ENCODE data around the gene BTN3A1.
"Not testable (repeated sequence)": the region's sequence is repeated elsewhere in the genome, so short reads cannot be mapped to it uniquely, and the experiment has no call there.

BTN3A1 gene

GRCh38 chr6:26378143-26378542, 23.9 kb upstream of the BTN3A1 start:
- H3K36me3 ChIP-seq (ENCODE audit: control insufficient read depth, insufficient read depth, low read length); H3K4me3 ChIP-seq (ENCODE audit: insufficient read depth, low read depth, low read length); H3K9me3 ChIP-seq (ENCODE audit: control insufficient read depth, low read length); H3K4me1 ChIP-seq (ENCODE audit: control insufficient read depth, insufficient read depth, low read length); H3K27ac ChIP-seq (ENCODE audit: insufficient read depth, low read depth, low read length, poor library complexity, severe bottlenecking); H3K27me3 ChIP-seq (ENCODE audit: control insufficient read depth, insufficient read depth, low read length, poor library complexity, severe bottlenecking): not testable (repeated sequence)

DNA sequence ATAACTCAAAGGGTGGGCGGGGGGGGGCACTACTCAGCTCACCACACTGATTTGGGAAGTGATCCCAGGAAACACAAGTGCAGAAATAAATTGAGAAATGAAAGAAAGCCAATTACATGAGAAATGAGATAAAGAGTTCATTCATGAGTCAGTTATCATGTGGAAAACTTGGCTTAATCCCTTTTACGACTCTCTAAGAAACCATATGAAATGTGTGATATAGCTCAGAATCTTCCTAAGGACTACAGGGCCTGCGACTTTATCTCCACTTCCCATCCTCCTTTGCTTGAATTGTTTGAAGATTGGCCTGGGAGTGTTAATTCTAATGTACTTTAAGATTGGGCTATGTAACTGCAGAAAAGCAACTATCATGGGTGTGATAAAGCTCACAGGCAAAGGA, 22.8 kb upstream of the BTN3A1 start:
- no peak overlapping the region for H3K27ac ChIP-seq (ENCODE audit: insufficient read depth, low read depth, low read length, poor library complexity, severe bottlenecking)
- H3K9me3 ChIP-seq (ENCODE audit: control insufficient read depth, low read length) = no peaks in the 10 kb centered on the region
- no peak overlapping the region for H3K4me3 ChIP-seq (ENCODE audit: insufficient read depth, low read depth, low read length)
- no peaks in the 10 kb centered on the region for H3K36me3 ChIP-seq (ENCODE audit: control insufficient read depth, insufficient read depth, low read length)
- 63 to 100% methylated on average over 1 to 3 of the region's 3 CpGs for WGBS, 2 experiments
- no peaks in the 10 kb centered on the region for H3K27me3 ChIP-seq (ENCODE audit: control insufficient read depth, insufficient read depth, low read length, poor library complexity, severe bottlenecking)
- H3K4me1 ChIP-seq (ENCODE audit: control insufficient read depth, insufficient read depth, low read length) = no peaks in the 10 kb centered on the region

- H3K4me3 ChIP-seq (ENCODE audit: insufficient read depth, low read depth, low read length) = no peak overlapping the region
Observed at GRCh38 chr6:26379740-26380139, 22.3 kb upstream of the BTN3A1 start.

GRCh38 chr6:26380256-26380655, 21.8 kb upstream of the BTN3A1 start:
- no peaks in the 10 kb centered on the region for H3K27me3 ChIP-seq (ENCODE audit: control insufficient read depth, insufficient read depth, low read length, poor library complexity, severe bottlenecking)
- 90 to 92% methylated on average over 3 of the region's 3 CpGs for WGBS, 2 experiments

More at GRCh38 chr6:26379740-26380139, 22.3 kb upstream of the BTN3A1 start:
- Histone ChIP-seq H3K4me1 (ENCODE audit: control insufficient read depth, insufficient read depth, low read length) (no peaks in the 10 kb centered on the region), H3K36me3 (ENCODE audit: control insufficient read depth, insufficient read depth, low read length) (no peaks in the 10 kb centered on the region), H3K27ac (ENCODE audit: insufficient read depth, low read depth, low read length, poor library complexity, severe bottlenecking) (no peak overlapping the region), H3K9me3 (ENCODE audit: control insufficient read depth, low read length) (no peaks in the 10 kb centered on the region), H3K27me3 (ENCODE audit: control insufficient read depth, insufficient read depth, low read length, poor library complexity, severe bottlenecking) (no peaks in the 10 kb centered on the region)

DNA sequence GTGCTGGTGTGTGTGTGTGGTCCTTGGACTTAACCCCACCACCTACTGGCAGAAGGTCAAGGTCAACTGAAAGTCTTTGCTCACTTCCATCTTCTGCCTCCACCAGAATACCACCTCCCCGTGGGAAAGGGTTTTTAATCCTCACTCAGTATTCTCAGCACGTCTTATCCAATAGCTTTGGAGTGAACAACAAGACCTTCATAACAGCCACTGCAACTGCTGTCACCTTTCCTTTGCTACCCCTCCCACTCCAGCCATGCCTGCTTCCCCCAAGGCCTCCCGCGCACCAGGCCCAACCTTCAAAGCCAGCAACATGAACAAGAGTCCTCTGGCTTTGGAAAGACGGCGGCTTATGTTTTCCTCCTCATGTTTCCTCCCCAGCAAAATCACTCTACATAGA, 20.0 kb upstream of the BTN3A1 start:
- WGBS, 2 experiments = 87 to 93% methylated on average over 6 of the region's 6 CpGs
- H3K4me1 ChIP-seq (ENCODE audit: control insufficient read depth, insufficient read depth, low read length) = no peaks in the 10 kb centered on the region
- no peaks in the 10 kb centered on the region for H3K27me3 ChIP-seq (ENCODE audit: control insufficient read depth, insufficient read depth, low read length, poor library complexity, severe bottlenecking)
- no peaks in the 10 kb centered on the region for H3K9me3 ChIP-seq (ENCODE audit: control insufficient read depth, low read length)
- no peaks in the 10 kb centered on the region for H3K36me3 ChIP-seq (ENCODE audit: control insufficient read depth, insufficient read depth, low read length)
- H3K27ac ChIP-seq (ENCODE audit: insufficient read depth, low read depth, low read length, poor library complexity, severe bottlenecking) = no peak overlapping the region
- H3K4me3 ChIP-seq (ENCODE audit: insufficient read depth, low read depth, low read length) = no peak overlapping the region

More at GRCh38 chr6:26380256-26380655, 21.8 kb upstream of the BTN3A1 start:
- no peaks in the 10 kb centered on the region for H3K4me1 ChIP-seq (ENCODE audit: control insufficient read depth, insufficient read depth, low read length)
- no peak overlapping the region for H3K27ac ChIP-seq (ENCODE audit: insufficient read depth, low read depth, low read length, poor library complexity, severe bottlenecking)
- H3K4me3 ChIP-seq (ENCODE audit: insufficient read depth, low read depth, low read length) = no peak overlapping the region
- H3K9me3 ChIP-seq (ENCODE audit: control insufficient read depth, low read length) = no peaks in the 10 kb centered on the region
- H3K36me3 ChIP-seq (ENCODE audit: control insufficient read depth, insufficient read depth, low read length) = no peaks in the 10 kb centered on the region

DNA sequence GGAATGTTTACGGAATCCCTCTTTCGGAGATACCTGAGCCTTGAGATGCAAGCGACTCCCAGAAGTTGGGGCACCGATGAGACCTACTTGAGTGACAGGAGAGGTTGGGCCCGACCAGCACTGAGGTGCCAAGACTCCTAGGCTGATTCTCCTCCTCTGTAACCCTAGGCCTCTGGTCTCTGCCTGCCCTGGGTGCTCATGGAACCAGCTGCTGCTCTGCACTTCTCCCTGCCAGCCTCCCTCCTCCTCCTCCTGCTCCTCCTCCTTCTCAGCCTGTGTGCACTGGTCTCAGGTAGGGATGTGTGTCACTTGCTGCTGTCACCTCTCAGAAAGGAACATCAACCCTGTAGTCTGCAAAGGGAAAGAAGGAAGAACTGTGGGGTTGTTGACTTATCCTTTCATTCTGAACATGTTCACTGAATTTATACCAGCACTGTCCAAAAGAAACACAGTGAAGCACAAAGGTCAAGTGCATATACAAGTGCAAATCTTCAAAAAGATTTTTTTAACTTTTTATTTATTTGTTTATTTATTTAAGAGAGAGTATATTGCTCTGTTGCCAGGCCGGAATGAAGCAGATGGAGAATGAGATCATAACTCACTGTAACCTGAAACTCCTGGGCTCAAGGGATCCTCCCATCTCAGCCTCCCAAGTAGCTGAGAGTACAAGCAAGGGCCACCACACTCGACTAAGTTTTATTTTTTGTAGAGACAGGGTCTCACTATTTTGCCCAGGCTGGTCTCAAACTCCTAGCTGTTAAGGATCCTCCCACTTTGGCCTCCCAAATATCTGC, 18.3 kb upstream of the BTN3A1 start:
- no peak overlapping the region for H3K27ac ChIP-seq (ENCODE audit: insufficient read depth, low read depth, low read length, poor library complexity, severe bottlenecking)
- 16 to 20% methylated on average over 7 of the region's 7 CpGs for WGBS, 2 experiments

DNA sequence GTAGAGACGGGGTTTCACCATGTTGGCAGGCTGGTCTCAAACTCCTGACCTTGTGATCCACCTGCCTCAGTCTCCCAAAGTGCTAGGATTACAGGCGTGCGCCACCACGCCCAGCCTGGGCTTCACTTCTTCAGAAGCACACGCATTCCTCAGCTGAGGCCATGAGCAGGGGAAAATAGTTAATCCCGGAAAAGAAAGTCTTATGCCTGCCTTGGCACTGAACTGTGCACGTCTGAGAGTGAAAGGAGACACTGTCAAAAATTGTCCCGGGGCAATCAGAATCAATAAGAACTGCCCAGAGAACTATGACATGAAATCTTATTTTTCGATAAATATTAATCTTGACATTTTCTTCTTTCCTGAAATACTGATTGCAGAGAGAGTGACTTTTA, 16.3 kb upstream of the BTN3A1 start:
- H3K27ac ChIP-seq (ENCODE audit: insufficient read depth, low read depth, low read length, poor library complexity, severe bottlenecking) = no peak overlapping the region
- H3K36me3 ChIP-seq (ENCODE audit: control insufficient read depth, insufficient read depth, low read length) = no peaks in the 10 kb centered on the region
- 94% methylated on average over 9 of the region's 9 CpGs for WGBS, 2 experiments
- no peak overlapping the region for H3K4me3 ChIP-seq (ENCODE audit: insufficient read depth, low read depth, low read length)
- H3K27me3 ChIP-seq (ENCODE audit: control insufficient read depth, insufficient read depth, low read length, poor library complexity, severe bottlenecking) = no peaks in the 10 kb centered on the region
- H3K9me3 ChIP-seq (ENCODE audit: control insufficient read depth, low read length) = no peaks in the 10 kb centered on the region
- no peaks in the 10 kb centered on the region for H3K4me1 ChIP-seq (ENCODE audit: control insufficient read depth, insufficient read depth, low read length)

More for the DNA sequence above, 18.3 kb upstream of the BTN3A1 start:
- Histone ChIP-seq H3K4me3 (ENCODE audit: insufficient read depth, low read depth, low read length) (peak overlapping the region; percentile 64), H3K36me3 (ENCODE audit: control insufficient read depth, insufficient read depth, low read length) (no peaks in the 10 kb centered on the region), H3K4me1 (ENCODE audit: control insufficient read depth, insufficient read depth, low read length) (no peaks in the 10 kb centered on the region), H3K27me3 (ENCODE audit: control insufficient read depth, insufficient read depth, low read length, poor library complexity, severe bottlenecking) (no peaks in the 10 kb centered on the region), H3K9me3 (ENCODE audit: control insufficient read depth, low read length) (no peaks in the 10 kb centered on the region)

DNA sequence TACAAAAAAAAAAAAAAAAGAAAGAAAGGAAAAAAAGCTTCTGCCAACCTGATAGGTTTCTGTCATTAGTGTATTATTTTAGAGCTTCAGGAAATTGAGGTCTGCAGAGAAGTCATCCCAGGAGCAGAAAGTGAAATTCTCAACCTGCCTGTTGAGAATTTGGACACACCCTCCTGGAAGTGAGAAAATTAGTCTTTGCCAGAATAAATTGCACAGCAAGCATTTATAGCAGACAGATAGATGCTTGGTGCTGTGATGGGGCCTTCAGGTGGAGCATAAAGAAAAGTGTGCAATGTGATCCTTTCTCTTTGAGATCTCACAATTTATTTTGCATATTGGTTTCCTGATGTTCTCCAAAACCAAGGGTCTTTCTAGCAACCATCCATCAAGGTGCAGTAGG, 14.5 kb upstream of the BTN3A1 start:
- Histone ChIP-seq H3K9me3 (ENCODE audit: control insufficient read depth, low read length) (no peaks in the 10 kb centered on the region), H3K27me3 (ENCODE audit: control insufficient read depth, insufficient read depth, low read length, poor library complexity, severe bottlenecking) (no peaks in the 10 kb centered on the region), H3K36me3 (ENCODE audit: control insufficient read depth, insufficient read depth, low read length) (no peaks in the 10 kb centered on the region), H3K27ac (ENCODE audit: insufficient read depth, low read depth, low read length, poor library complexity, severe bottlenecking) (no peak overlapping the region), H3K4me1 (ENCODE audit: control insufficient read depth, insufficient read depth, low read length) (no peaks in the 10 kb centered on the region), H3K4me3 (ENCODE audit: insufficient read depth, low read depth, low read length) (no peak overlapping the region)

DNA sequence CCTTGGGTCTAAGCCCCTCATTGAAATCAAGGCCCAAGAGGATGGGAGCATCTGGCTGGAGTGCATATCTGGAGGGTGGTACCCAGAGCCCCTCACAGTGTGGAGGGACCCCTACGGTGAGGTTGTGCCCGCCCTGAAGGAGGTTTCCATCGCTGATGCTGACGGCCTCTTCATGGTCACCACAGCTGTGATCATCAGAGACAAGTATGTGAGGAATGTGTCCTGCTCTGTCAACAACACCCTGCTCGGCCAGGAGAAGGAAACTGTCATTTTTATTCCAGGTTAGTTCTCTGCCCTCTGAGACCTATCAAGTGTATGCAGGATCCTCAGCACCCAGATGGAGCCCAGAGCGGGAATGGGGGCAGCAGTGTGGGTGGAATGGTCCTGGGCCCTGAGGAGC, 14.1 kb upstream of the BTN3A1 start:
- Histone ChIP-seq H3K4me1 (ENCODE audit: control insufficient read depth, insufficient read depth, low read length) (no peaks in the 10 kb centered on the region), H3K27me3 (ENCODE audit: control insufficient read depth, insufficient read depth, low read length, poor library complexity, severe bottlenecking) (no peaks in the 10 kb centered on the region), H3K4me3 (ENCODE audit: insufficient read depth, low read depth, low read length) (no peak overlapping the region), H3K36me3 (ENCODE audit: control insufficient read depth, insufficient read depth, low read length) (no peaks in the 10 kb centered on the region), H3K9me3 (ENCODE audit: control insufficient read depth, low read length) (no peaks in the 10 kb centered on the region), H3K27ac (ENCODE audit: insufficient read depth, low read depth, low read length, poor library complexity, severe bottlenecking) (no peak overlapping the region)
- WGBS, 2 experiments = 68 to 72% methylated on average over 6 of the region's 6 CpGs

GRCh38 chr6:26388441-26388840, 13.6 kb upstream of the BTN3A1 start:
- Histone ChIP-seq H3K4me1 (ENCODE audit: control insufficient read depth, insufficient read depth, low read length) (no peaks in the 10 kb centered on the region), H3K4me3 (ENCODE audit: insufficient read depth, low read depth, low read length) (no peak overlapping the region), H3K27ac (ENCODE audit: insufficient read depth, low read depth, low read length, poor library complexity, severe bottlenecking) (no peak overlapping the region), H3K9me3 (ENCODE audit: control insufficient read depth, low read length) (no peaks in the 10 kb centered on the region), H3K27me3 (ENCODE audit: control insufficient read depth, insufficient read depth, low read length, poor library complexity, severe bottlenecking) (no peaks in the 10 kb centered on the region), H3K36me3 (ENCODE audit: control insufficient read depth, insufficient read depth, low read length) (no peaks in the 10 kb centered on the region)
- 93 to 95% methylated on average over 1 of the region's 1 CpG for WGBS, 2 experiments

Measured in ectodermal cell (in vitro differentiated cells).